H1 (cell line): ENCODE results near the gene CABLES2.

Experiments used
- ASH2L ChIP-seq: fragments of 200-600, 300-600 bp; sonication (generic); IDR thresholded peaks from one replicate; pipeline ENCODE4 v1.7.1; 2017; ENCODE audit warnings: low read length
- CBX5 ChIP-seq: fragments of 300-800, 300-1000 bp; sonication (generic); IDR thresholded peaks from 2 replicates; pipeline ENCODE4 v1.7.1; 2016; ENCODE audit warnings: antibody characterized with exemption, low read length, low read depth
- CBX8 ChIP-seq: fragments of 300-800, 300-1000 bp; sonication (generic); IDR thresholded peaks from 2 replicates; pipeline ENCODE4 v1.7.1; 2016; ENCODE audit warnings: low read depth, low read length, borderline replicate concordance
- CEBPB ChIP-seq: IDR thresholded peaks from 2 replicates; pipeline ENCODE4 v1.6.1; 2012; ENCODE audit warnings: low read depth, low read length
- CHD2 ChIP-seq: IDR thresholded peaks from 2 replicates; pipeline ENCODE4 v1.6.1; 2012; ENCODE audit warnings: low read length, improper control_type of control experiment
- CTCF ChIP-seq, 3 experiments: IDR thresholded peaks; 1 replicate in 2 of 3; 2 replicates in 1 of 3; pipeline versions ENCODE4 v1.5.1 to v1.6.1; 2011; ENCODE audit warnings: low read length in 3 of 3, mild to moderate bottlenecking in 3 of 3, inconsistent platforms in 2 of 3, low read depth in 1 of 3, moderate library complexity in 1 of 3; ENCODE audit not compliant: insufficient read depth in 1 of 3; ENCODE audit errors: control extremely low read depth in 1 of 3
- EGR1 ChIP-seq: IDR thresholded peaks from 2 replicates; pipeline ENCODE4 v1.6.1; 2011; ENCODE audit warnings: low read depth, low read length, borderline replicate concordance
- HDAC2 ChIP-seq, 2 experiments: fragments of 300-600 bp in 1 of 2; sonication (generic) in 1 of 2; IDR thresholded peaks; 2 replicates each; pipeline ENCODE4 v1.6.1; 2011 to 2012; ENCODE audit warnings: low read depth in 2 of 2, low read length in 2 of 2, mild to moderate bottlenecking in 2 of 2, moderate library complexity in 2 of 2, borderline replicate concordance in 1 of 2, inconsistent platforms in 1 of 2
- NANOG ChIP-seq: IDR thresholded peaks from 2 replicates; pipeline ENCODE4 v1.6.1; 2011; ENCODE audit warnings: low read length, low read depth, mild to moderate bottlenecking, inconsistent platforms; ENCODE audit not compliant: insufficient read depth, poor library complexity, severe bottlenecking
- NRF1 ChIP-seq: IDR thresholded peaks from 2 replicates; pipeline ENCODE4 v1.6.1; 2011; ENCODE audit warnings: mild to moderate bottlenecking, low read depth, low read length, improper control_type of control experiment
- POLR2A ChIP-seq, 2 experiments: IDR thresholded peaks; 1 replicate in 1 of 2; 2 replicates in 1 of 2; pipeline ENCODE4 v1.6.1; 2011; ENCODE audit warnings: low read depth in 2 of 2, low read length in 2 of 2, mild to moderate bottlenecking in 2 of 2; ENCODE audit errors: control extremely low read depth in 1 of 2
- SRF ChIP-seq: IDR thresholded peaks from 2 replicates; pipeline ENCODE4 v1.6.1; 2011; ENCODE audit warnings: mild to moderate bottlenecking, low read depth, low read length, moderate library complexity
- TBP ChIP-seq: IDR thresholded peaks from 2 replicates; pipeline ENCODE4 v1.6.1; 2011; ENCODE audit warnings: low read depth, low read length, improper control_type of control experiment
- TF ChIP-seq, protein P1 (sequence below): IDR thresholded peaks from 2 replicates; pipeline ENCODE4 v1.6.1; 2012; ENCODE audit warnings: inconsistent platforms

- TF ChIP-seq NANOG (no peak), CTCF (IDR thresholded peaks at IDR 0.05; ENCODE audit: control extremely low read depth in 1 of 3, insufficient read depth in 1 of 3, low read depth in 1 of 3, low read length in 3 of 3) (no peak), CEBPB (no peak), POLR2A (IDR thresholded peaks at IDR 0.05; ENCODE audit: control extremely low read depth in 1 of 2, low read depth in 2 of 2, low read length in 2 of 2) (no peak), CHD2 (no peak), ASH2L (no peak), EGR1 (no peak), CBX8 (no peak), NRF1 (no peak), CBX5 (no peak), TBP (no peak), HDAC2 (IDR thresholded peaks at IDR 0.05; ENCODE audit: borderline replicate concordance in 1 of 2, low read depth in 2 of 2, low read length in 2 of 2) (no peak), SRF (no peak)
- TF ChIP-seq, protein P1, sequence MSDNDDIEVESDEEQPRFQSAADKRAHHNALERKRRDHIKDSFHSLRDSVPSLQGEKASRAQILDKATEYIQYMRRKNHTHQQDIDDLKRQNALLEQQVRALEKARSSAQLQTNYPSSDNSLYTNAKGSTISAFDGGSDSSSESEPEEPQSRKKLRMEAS, result no peak
These were observed 35.0 kb upstream of the CABLES2 start for GRCh38 chr20:62441987-62442539.
